ENCODE data around the gene DPP6. TPM values are rescaled to one million over a fixed set of nuclear protein-coding genes. Genes with fewer than 3 reads are reported as not detected.
A peak's percentile ranks its signal among the peaks of the same experiment; 100 is the strongest.

Gene DPP6
- total RNA-seq, 1 experiment from 2014 or later = not detected

DNA sequence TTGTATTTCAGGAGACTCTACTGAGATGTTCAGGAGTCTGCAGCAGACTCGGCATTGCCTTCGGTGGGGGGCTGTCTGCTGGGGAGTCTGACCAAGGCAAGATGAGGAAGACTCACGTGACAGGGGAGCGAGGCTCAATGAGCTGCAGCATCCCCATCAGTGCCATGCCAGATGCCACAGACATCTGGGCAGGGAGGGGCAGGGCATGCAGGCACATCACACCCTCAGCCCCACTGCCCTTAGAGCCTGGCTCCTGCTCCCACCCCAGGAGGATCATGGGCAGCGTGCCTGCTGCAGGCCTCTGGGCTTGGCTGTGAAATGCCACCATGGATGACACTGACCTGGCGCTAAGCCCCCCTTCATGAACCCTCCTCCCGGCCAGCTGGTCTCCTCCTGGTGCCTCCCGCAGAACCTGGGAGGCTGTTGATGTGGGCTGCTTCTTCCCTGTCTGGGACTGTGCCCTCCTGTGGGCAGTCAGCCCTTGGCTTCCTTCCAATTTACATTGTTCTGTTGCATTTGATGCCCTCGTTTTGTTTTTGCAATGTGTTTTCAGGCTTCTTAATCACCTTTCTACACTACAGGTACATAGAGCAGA lies 715.7 kb downstream of the DPP6 start:
- DNase-seq (ENCODE audit: low spot score) = no peak

DNA sequence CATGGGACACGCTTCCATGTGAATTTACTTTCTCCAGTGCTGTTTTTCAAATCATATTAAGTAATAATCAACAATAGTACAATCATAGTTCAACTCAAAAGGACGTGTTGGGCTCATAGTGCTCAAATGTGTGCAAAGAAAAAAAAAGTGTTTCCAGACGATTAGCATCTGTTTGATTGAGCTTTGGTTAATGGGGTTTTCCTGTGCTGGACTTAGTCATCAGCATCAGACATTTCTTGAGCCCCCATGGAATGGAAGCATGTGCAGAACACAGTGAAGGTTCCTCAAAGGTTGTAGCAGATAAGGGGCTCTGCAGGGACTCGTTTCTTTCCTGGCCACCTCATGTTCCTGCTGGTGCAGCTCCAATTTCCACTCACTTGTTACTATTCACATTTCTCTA lies 716.8 kb downstream of the DPP6 start:
- no peak for DNase-seq (ENCODE audit: low spot score)

DNA sequence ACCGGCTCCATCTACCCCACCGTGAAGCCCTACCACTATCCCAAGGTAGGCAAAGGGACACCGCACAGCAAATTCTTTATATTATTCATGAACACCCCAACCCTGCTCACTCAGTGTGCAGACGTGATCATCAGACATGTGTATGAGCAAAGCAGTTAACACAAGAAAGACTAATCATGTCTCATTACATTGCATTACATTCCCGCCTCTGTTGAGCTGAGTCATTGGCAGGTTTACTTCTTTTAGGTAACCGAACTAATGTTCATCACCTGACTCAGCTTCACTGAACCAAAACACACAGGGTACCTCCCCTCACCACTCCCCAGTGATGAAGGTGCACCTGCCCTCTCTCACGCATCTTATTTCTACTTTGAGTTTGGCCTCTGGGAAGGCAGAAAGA lies 717.3 kb downstream of the DPP6 start:
- no peak for DNase-seq (ENCODE audit: low spot score)

DNA sequence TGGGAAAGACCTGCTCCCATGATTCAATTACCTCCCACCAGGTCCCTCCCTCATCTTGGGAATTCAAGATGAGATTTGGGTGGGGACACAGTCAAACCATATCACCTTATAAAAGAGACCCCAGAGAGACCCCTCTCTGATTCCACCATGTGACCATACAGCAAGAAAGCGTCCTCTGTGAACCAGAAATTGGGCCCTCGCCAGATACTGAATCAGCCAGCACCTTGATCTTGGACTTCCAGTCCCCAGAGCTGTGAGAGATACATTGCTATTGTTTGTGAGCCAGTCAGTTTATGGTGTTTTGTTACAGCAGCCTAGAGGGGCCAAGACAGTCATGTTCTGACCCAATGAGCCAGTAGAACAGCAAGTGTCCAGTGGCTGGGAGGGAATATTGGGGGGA lies 718.2 kb downstream of the DPP6 start:
- no peak for DNase-seq (ENCODE audit: low spot score)

DNA sequence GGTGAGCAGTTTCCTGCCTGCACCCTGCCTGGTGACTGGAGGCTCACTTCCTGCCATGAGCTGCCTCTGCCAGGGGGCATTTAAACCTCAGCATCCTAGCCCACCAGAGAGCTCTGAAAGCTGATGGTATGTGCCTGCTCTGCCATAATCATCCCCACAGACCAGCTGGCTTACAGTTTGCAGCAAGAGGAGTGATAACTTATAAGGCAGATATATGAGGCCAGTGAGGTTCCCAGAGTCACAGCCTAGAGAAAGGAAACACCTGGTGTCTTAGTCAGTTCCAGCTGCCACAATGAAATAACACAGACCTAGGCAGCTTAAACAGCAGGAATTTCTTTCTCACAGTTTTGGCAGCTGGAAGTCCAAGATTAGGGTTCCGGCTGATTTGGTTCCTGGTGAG lies 718.8 kb downstream of the DPP6 start:
- no peak for DNase-seq (ENCODE audit: low spot score)

DNA sequence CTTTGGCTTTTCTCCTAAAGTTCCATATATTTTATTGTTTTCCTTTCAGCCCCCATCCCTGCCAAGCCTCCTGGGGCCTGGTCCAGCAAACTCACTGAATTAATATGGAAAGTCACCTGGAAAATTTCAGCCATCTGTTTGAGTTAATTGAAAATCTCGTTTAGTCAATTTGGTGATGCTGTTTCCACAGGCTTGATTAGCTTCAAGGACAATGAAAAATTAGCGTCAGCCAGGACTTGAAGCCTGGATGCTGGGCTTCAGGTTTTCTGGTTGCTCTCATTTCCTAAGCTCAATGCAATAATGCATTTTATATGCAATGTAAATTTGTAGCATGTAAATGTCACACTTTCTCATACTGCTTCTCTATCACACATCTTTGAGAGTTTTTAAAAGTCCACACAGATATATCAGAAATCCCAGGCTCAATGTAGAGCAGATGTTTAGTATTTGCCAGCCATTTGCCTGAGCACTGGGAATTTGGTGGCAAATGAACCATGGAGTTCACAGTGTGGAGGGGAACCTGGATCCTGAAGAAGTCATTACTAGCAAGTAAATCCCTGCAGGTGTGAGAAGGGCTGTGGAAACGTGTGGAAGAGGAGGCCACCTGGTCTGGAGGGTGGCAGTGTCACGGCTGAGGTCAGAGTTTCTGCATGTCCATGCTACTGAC lies 722.2 kb downstream of the DPP6 start:
- DNase-seq (ENCODE audit: low spot score) = no peak

DNA sequence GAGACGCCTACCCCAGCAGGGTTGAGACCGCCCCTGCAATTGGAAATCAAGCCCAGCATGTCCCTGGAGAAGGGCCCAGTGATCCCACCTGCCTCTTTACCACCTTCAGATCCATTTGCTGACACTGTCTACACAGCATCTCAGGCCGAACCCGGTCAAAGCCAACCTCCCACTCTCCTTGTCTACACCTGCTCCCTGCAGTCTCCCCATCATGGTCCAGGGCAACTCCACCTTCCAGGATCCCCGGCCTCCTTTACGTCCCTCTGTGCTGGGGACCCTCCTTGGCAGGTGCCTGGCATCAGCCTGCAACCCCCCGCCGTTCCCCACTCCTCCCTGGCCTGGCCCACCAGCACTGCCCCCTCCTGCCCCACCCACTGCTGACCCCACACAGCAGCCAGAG lies 723.5 kb downstream of the DPP6 start:
- DNase-seq (ENCODE audit: low spot score) = no peak

DNA sequence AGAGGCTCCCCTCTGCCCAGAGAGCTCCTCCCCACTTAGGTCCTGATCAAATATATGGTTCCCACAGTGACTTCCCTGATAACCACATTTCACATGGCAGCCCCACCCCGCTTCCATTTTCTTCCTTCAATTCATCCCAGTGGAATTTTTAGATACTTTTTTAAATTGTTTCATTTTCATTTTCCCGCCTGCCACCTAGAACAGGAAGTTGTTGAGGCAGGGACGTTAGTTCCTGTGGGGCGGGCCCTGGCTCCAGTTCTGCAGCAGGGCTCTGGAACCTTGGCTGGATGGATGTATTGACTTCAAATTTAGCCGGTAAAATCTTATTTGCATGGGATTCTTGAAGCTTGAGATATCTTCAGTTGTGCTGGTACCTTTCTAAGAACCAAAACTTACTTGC lies 724.2 kb downstream of the DPP6 start:
- DNase-seq (ENCODE audit: low spot score) = no peak

DNA sequence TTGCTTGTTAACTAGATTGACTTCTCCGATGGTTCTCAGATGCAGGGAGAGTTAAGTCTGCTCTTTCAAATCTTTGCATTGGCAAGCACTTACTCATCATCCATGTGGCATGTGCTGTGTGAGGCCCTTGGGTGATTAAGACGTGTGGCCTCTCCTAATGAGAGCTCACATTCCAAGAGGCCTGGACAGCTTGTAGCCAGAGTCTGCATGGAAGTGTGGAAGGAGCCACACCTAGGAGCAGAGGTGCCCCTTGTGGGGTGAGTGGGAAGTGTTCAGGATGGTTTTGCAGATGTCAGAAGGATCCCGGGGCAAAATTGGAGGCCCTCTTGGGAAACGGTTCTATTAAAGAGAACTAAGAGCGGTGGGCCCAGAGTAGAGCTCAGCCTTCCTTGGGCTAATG lies 724.8 kb downstream of the DPP6 start:
- peak; percentile 21 for DNase-seq (ENCODE audit: low spot score)

DNA sequence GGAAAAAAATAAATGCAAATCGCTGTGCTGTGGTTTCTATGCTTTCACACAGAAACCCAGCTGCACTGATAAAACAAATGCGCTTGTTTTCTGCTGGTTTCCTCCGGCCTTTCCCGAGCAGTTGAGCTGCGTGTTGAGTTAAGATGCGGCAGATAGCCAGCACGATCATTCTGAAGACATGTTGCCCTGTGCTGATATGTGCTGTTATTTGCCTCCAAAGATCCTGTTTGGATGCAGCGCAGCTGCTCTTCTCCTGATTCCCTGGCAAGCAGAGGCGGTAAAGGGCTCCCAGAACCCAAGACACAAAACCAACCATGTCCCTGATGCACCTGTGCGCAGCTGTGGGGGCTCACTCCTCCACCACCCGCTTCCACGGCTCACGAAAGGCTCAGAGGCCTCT lies 725.3 kb downstream of the DPP6 start:
- DNase-seq (ENCODE audit: low spot score) = no peak

DNA sequence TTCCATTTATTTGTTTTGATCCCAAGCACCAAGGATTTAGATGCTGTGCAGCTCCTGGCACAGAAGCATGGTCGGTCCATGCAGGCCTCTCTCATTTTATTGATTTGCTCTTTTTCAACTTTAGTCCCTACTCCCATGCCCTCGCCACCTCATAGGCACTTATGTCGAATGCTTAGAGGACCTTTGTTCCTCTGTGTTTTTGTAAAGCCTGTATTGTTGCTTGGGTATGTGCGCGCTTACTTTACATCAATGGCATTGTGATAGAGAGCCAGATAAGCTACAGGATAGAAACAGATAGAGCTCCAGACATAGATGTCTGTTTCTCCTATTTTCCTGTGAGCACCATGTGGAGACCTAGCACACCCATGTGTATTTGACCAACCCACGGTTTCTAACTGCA lies 725.7 kb downstream of the DPP6 start:
- no peak for DNase-seq (ENCODE audit: low spot score)

DNA sequence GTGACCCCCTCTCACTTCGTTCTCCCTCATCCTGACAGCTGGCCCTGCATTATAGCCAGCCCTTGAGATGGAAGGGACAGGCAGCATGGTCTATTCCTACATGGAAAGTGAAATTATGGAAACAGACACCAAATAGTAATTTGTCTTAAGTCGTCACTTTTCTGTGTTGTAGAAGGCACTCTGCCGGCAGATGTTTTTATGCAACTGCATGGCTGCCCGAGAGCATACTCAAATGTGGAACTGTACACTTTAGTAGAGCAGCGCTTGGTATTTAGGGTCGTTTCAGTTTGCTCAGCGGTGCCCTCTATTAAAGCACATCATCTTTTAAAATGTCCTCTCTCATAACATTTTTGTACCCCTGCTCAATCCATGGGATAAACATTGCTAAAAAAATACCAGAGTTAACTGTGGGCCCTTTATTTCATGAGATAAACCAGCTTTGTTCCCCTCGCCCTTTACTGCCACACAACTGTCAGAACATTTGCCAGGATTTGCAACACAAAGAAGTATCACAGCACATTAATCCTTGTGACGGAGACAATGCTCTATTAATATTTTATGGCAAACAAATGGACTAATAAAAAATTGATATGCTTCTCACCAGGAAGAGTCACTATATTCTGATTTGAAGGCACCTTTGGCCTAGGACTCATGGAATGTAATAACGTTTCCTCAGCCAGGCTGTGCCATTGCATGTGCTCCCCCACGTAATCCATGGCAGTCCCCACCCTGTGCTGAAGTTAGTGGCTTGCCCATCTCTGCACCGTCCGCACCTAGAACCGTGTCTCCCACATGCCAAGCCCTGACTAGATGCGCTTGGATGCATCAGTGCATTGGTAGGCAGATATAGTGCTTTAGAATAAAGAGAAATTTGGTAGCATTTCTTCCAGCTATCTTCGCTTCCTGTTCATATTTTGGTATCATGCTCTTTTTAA lies 729.4 kb downstream of the DPP6 start:
- DNase-seq (ENCODE audit: low spot score) = no peak

DNA sequence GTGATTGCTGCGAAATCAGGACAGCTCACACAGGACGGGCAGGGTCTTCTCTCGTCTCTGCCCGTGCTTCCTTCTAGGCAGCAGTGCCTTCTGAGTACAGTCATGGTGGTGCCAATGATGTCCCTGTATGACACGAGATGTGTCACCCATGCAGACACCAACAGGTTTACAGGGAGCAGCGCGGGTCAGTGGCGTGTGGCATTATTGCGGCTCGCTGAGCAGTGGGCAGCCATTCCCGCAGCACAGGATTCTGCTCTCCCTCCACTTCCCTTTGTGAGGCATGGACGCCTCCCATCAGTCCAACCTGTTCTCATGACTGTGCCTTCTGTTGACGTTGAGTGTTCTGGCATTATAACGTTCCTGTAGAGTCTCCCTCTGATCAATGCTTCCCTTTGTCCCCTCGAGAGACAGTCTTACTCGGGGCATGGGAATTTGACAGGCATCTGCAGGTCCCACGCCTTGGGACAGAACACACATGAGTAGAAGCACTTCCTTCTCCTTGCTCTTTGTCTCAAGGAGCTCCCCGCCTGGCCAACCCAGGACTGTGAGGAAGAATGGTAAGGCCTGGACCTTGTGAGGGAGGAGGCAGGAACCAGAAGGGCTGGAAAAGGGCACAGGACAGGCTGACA lies 731.2 kb downstream of the DPP6 start:
- DNase-seq (ENCODE audit: low spot score) = no peak

DNA sequence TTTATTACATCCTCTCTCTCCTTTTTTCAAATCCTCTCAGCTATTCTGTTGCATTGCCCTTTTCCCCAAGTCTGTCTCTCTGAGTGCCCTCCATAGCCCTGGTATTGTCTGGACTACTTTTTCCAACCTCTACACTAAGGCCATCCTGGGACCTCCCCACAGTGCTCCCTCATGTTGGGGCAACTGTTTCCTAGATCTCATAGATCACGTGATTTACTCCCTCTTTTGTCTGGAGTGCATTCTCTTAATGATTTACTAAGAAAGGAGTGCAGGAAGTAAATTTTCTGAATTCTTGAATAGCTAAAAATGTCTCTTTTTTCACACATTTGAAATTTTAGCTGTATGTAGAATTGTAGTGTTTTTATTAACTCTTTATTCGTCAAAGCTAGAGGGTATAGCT lies 733.7 kb downstream of the DPP6 start:
- DNase-seq (ENCODE audit: low spot score) = no peak

DNA sequence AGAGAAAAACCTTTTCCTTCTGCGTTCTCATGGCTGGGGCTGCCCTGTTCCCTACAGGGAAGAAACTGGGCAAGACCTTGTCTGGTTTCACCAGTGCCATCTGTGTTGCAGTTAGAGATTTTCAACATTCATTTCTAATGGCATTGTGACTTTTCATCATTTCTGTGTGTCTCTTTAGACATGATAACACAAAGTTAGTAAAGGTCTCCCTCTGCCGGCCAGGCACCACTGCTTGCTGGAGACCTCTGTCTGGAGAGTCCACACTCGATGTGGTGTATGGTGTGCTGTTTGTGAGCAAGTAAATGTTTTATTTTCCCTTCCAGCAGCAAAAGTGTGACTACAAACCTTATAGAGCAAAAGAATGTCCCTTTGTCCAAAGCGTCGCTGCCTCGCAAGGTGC lies 737.2 kb downstream of the DPP6 start:
- peak; percentile 39 for DNase-seq (ENCODE audit: low spot score)

DNA sequence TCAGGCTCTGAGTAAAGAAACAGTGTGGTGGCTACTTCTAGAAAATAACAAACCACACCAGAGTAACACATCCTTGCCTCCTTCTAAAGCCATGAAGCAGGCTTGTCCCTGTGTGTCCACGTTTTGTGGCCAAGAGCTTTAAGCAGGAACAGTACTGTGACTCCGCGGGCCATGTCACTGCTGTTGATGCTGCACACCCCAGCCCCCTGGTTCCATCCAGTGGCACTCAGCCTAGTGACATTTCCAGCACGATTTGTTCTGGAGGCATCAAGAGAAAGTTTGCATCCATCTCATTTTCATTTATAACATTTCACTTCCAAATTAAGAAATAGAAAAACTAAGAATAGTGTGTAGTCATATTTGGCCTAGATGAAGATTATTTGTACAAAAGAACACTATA lies 739.4 kb downstream of the DPP6 start:
- no peak for DNase-seq (ENCODE audit: low spot score)

DNA sequence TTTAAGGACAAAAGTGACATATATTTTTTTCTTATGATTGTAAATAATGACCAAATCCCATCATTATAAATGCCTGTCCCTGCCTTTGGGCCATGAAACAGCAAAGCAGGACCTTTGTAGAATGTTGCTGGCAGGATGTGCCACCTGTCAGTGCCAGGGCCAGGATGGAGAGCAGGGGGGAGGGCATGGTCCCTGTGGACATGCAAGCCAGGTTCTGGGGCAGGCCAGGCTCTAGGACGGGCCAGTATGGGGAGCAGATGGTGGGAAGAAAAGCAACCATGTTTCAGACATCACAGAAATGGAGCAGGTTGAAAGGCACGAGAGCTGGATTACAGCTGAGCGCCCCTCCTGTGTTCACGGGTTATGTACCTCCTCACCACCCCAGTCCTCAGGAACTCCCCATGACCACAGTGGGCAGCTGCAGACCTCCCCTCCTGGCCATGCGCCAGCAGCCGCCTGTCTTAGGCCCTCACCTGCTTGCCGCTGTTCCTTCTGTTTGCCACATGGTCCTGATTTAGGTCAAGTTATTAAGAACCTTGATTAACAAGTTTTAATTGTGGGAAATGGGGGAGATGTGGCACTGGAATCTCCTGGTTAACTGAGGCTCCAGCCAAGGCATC lies 740.3 kb downstream of the DPP6 start:
- no peak for DNase-seq (ENCODE audit: low spot score)

DNA sequence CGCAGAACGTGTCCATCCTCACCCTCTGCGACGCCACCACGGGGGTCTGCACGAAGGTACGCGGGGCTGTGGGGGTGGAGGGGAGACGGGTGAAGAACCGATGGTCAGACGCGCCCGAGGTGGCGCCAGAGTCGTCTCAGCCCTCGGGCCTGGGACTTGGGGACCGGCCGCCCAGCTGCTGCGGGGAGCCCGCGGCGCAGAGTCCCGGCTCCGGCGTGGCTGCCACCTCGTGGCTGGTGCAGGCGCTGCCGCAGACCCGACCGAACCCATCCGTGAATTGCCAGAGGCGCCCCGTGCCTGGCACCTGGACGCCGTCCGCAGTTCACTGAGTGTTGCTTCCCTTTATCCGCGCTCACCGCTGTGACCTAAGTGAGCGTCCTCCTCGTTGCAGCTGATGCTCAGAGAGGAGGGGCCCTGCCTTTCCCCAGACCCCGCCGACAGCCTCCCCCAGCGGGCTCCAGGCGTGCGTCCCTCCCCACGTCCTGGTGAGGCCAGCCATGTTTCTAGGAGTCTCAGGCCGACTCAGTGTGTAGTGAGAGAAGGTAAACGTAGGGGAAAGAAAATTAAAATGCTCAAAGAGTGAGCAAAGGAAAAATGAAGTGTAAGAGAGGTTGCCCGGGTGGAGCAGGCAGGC lies 742.1 kb downstream of the DPP6 start:
- DNase-seq (ENCODE audit: low spot score) = peak; percentile 30

DNA sequence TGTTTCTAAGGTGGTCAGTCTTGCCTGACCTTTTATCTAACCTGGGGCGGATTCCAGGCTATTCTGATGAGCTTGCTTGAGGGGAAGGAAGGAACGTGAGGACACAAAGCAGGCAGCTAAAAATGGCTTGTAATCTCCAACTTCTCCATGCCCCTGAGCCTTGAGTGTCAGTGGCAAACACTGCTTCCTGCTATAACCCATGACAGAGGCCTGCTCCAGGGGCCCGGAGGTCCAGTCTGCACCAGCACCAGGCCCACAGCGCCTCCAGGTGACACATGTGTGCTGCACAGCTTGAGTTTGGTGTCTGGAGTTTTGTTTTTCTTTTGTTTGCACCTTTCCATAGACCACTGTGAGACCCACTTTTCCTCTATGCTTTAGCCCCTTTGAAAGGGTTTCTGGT lies 742.8 kb downstream of the DPP6 start:
- DNase-seq (ENCODE audit: low spot score) = peak; percentile 3

DNA sequence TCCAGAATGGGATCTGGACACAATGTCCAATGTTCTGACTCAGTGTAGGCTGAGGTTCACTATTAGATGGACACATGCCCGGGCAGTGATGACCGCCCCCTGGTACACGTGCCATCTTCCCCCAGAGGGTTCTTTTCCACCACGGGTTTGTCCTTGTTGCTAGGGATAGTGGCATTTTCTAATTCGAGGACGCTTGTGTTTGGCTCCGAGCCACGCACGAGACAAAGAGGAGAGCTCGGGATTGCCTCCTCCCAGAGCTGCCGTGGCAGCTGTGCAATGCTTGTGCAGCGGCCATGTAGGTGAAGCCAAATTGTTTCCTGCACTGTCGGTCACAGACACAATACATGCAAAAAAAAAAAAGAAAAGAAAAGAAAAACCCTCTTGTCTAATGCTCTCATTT lies 743.2 kb downstream of the DPP6 start:
- no peak for DNase-seq (ENCODE audit: low spot score)

DNA sequence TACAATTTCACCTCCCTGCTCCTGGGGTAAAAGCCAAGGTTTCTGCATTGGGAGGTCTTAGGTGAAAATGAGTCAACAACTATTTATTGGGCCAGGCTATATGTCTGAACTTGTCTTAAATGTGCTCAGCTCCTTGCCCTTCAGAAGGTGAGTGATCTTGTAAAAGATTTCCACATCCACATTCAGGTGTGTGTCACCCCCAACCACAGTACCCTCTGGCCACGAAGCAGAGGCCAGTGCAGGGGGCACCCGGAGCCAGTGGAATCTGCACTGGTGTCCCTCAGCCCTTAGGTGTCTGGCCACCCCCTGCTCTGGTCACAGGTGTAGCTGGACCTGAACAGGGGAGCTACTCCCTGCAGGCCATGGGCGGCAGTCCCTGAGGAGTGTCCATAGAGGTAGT lies 752.3 kb downstream of the DPP6 start:
- no peak for DNase-seq (ENCODE audit: low spot score)

Data from HT-29 (cell line).